CD4-positive, alpha-beta T cell treated with Interleukin-15 for 4 hours (primary cell): Measurements from ENCODE around the gene ADAMTS2.
"Not testable (repeated sequence)": the region's sequence is repeated elsewhere in the genome, so short reads cannot be mapped to it uniquely, and the experiment has no call there.

Experiments used
- DNase-seq: peaks from one replicate; pipeline ENCODE4 v3.0.0-alpha.2; 2020; ENCODE audit warnings: low spot score

Gene ADAMTS2

GRCh38 chr5:179217356-179217755 lies 127.9 kb downstream of the ADAMTS2 start:
- DNase-seq = no peak

- DNase-seq = not testable (repeated sequence)
These were observed 128.9 kb downstream of the ADAMTS2 start for GRCh38 chr5:179216381-179216780.

GRCh38 chr5:179215576-179215975 lies 129.7 kb downstream of the ADAMTS2 start:
- no peak for DNase-seq

GRCh38 chr5:179214678-179215077 lies 130.6 kb downstream of the ADAMTS2 start:
- no peak for DNase-seq

- no peak for DNase-seq
These were observed 132.4 kb downstream of the ADAMTS2 start for GRCh38 chr5:179212870-179213269.

- no peak for DNase-seq
These were observed 133.6 kb downstream of the ADAMTS2 start for GRCh38 chr5:179211631-179212030.

- DNase-seq = no peak
These were observed 134.2 kb downstream of the ADAMTS2 start for GRCh38 chr5:179211068-179211467.

GRCh38 chr5:179210478-179210877 lies 134.8 kb downstream of the ADAMTS2 start:
- no peak for DNase-seq

GRCh38 chr5:179209359-179210150 lies 135.7 kb downstream of the ADAMTS2 start:
- no peak for DNase-seq

- DNase-seq = no peak
These were observed 136.4 kb downstream of the ADAMTS2 start for GRCh38 chr5:179208706-179209358.

GRCh38 chr5:179207920-179208705 lies 137.1 kb downstream of the ADAMTS2 start:
- DNase-seq = no peak

GRCh38 chr5:179207470-179207869 lies 137.8 kb downstream of the ADAMTS2 start:
- no peak for DNase-seq

GRCh38 chr5:179206366-179206765 lies 138.9 kb downstream of the ADAMTS2 start:
- no peak for DNase-seq

- no peak for DNase-seq
These were observed 140.0 kb downstream of the ADAMTS2 start for GRCh38 chr5:179205277-179205676.

GRCh38 chr5:179204572-179204971 lies 140.7 kb downstream of the ADAMTS2 start:
- no peak for DNase-seq

GRCh38 chr5:179203248-179203647 lies 142.0 kb downstream of the ADAMTS2 start:
- no peak for DNase-seq

GRCh38 chr5:179201986-179202385 lies 143.3 kb downstream of the ADAMTS2 start:
- DNase-seq = no peak

- DNase-seq = no peak
These were observed 146.0 kb downstream of the ADAMTS2 start for GRCh38 chr5:179199246-179199645.

GRCh38 chr5:179198825-179199224 lies 146.4 kb downstream of the ADAMTS2 start:
- DNase-seq = no peak

GRCh38 chr5:179196405-179197079 lies 148.7 kb downstream of the ADAMTS2 start:
- DNase-seq = no peak

- DNase-seq = no peak
These were observed 149.5 kb downstream of the ADAMTS2 start for GRCh38 chr5:179195561-179196404.
